ENCODE results near the gene PAK1.

DNA sequence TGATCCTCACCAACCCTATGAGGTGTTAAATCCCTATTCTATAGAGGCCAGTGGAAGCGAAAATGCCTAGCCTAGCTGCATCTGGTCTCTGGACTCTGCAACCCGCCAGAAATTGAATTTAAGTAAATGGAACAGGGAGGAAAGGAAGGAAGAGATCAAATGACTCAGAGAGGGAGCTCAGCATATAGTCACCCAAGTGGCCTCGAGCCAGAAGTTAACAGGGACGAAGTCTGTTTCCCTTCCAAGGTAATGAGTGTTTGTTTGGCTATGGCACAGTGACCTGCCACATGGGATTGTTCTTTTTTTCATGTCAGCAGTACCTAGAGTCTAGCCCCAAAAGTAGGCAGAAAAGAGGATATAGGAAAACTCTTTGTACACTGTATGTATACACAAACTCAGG lies 66.3 kb downstream of the PAK1 start:
- TF ChIP-seq, protein P1, sequence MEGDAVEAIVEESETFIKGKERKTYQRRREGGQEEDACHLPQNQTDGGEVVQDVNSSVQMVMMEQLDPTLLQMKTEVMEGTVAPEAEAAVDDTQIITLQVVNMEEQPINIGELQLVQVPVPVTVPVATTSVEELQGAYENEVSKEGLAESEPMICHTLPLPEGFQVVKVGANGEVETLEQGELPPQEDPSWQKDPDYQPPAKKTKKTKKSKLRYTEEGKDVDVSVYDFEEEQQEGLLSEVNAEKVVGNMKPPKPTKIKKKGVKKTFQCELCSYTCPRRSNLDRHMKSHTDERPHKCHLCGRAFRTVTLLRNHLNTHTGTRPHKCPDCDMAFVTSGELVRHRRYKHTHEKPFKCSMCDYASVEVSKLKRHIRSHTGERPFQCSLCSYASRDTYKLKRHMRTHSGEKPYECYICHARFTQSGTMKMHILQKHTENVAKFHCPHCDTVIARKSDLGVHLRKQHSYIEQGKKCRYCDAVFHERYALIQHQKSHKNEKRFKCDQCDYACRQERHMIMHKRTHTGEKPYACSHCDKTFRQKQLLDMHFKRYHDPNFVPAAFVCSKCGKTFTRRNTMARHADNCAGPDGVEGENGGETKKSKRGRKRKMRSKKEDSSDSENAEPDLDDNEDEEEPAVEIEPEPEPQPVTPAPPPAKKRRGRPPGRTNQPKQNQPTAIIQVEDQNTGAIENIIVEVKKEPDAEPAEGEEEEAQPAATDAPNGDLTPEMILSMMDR (IDR thresholded peaks at IDR 0.05; ENCODE audit: extremely low read depth in 1 of 2, insufficient read depth in 1 of 2, low read depth in 1 of 2, low read length in 2 of 2): no peak
- TF ChIP-seq POLR2A (IDR thresholded peaks at IDR 0.05; ENCODE audit: low read depth, low read length): peak; percentile 31
- TF ChIP-seq, protein P2, sequence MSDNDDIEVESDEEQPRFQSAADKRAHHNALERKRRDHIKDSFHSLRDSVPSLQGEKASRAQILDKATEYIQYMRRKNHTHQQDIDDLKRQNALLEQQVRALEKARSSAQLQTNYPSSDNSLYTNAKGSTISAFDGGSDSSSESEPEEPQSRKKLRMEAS (IDR thresholded peaks at IDR 0.05; ENCODE audit: insufficient read depth, insufficient read length): no peak
- no peak for TF ChIP-seq EZH2 (IDR thresholded peaks at IDR 0.05; ENCODE audit: borderline replicate concordance, low read depth, low read length, severe bottlenecking)
- TF ChIP-seq POLR2AphosphoS5 (IDR thresholded peaks at IDR 0.05; ENCODE audit: insufficient read depth, low read depth, low read length): peak; percentile 88
- TF ChIP-seq JUN (IDR thresholded peaks at IDR 0.05; ENCODE audit: borderline replicate concordance, insufficient read depth, insufficient read length, low read depth): peak; percentile 94

Measured in endothelial cell of umbilical vein (primary cell).